A549 (cell line): ENCODE results near the gene KAT6B. TPM values are rescaled to one million over a fixed set of nuclear protein-coding genes. Genes with fewer than 3 reads are reported as not detected.

Source experiments
- ATAC-seq, 2 experiments: fragments of 200-7000 bp in 1 of 2; fragments of >200 bp in 1 of 2; cut with Nextera tagmentation in 1 of 2; cut with Tn5 transposase in 1 of 2; 3 replicates each; pipeline versions ENCODE4 v1.8.0 to v1.9.1; 2018 to 2020; ENCODE audit warnings: mild to moderate bottlenecking in 1 of 2, moderate library complexity in 1 of 2
- CTCF ChIA-PET: fragments of 300-600 bp; sonication (Branson Sonifier 250); formaldehyde crosslinking; extraction: SDS; loops from one replicate; lab custom pipeline; 2021; ENCODE audit warnings: antibody characterized with exemption, inconsistent platforms; lab: Yijun Ruan, JAX
- POLR2A ChIA-PET: fragments of 350-600 bp; formaldehyde crosslinking; extraction: SDS; loops from one replicate; lab custom pipeline; 2021; ENCODE audit warnings: antibody characterized with exemption, inconsistent platforms; lab: Yijun Ruan, JAX
- DNase-seq, 2 experiments: peaks; one replicate each; pipeline versions ENCODE4 v3.0.0 to v3.0.0-alpha.2; 2011 to 2016; ENCODE audit warnings: low read depth in 1 of 2, low spot score in 1 of 2
- FAIRE-seq: peaks from 2 replicates; lab custom pipeline; 2011; peaks lifted over from hg19 to GRCh38; lab: Jason Lieb, UNC
- H3K27ac ChIP-seq, 2 experiments: fragments of >200 bp; sonication (Bioruptor Twin); formaldehyde crosslinking; 3 replicates each; pipeline ENCODE4 v1.5.1; 2016 to 2017
- H3K4me1 ChIP-seq: fragments of >200 bp; sonication (Bioruptor Twin); formaldehyde crosslinking; 3 replicates; pipeline ENCODE4 v1.6.1; 2016
- H3K4me2 ChIP-seq: fragments of >200 bp; sonication (Bioruptor Twin); formaldehyde crosslinking; 3 replicates; pipeline ENCODE4 v1.6.1; 2016
- H3K4me3 ChIP-seq: fragments of >200 bp; sonication (Bioruptor Twin); formaldehyde crosslinking; 3 replicates; pipeline ENCODE4 v1.5.1; 2016
- H3K9me3 ChIP-seq: fragments of >200 bp; sonication (Bioruptor Twin); formaldehyde crosslinking; 3 replicates; pipeline ENCODE4 v1.6.1; 2016
- BHLHE40 ChIP-seq: IDR thresholded peaks from 2 replicates; pipeline ENCODE4 v1.6.1; 2012; ENCODE audit warnings: low read depth, low read length, inconsistent platforms
- CHD2 ChIP-seq: fragments of 150-350 bp; IDR thresholded peaks from 2 replicates; pipeline ENCODE4 v1.6.1; 2014; ENCODE audit warnings: low read length; ENCODE audit not compliant: partially characterized antibody
- EHF ChIP-seq: fragments of 250-450 bp; sonication (Bioruptor Pico); IDR thresholded peaks from 2 replicates; pipeline ENCODE4 v1.5.0; 2020; ENCODE audit warnings: mild to moderate bottlenecking
- ESRRA ChIP-seq: fragments of 150-350 bp; IDR thresholded peaks from 2 replicates; pipeline ENCODE4 v1.6.1; 2014; ENCODE audit warnings: mild to moderate bottlenecking, low read length, borderline replicate concordance
- FOSL2 ChIP-seq, 2 experiments: fragments of 450-650 bp in 1 of 2; fragments of >200 bp in 1 of 2; sonication (Bioruptor Twin) in 1 of 2; formaldehyde crosslinking; IDR thresholded peaks; 2 replicates each; pipeline versions ENCODE4 v1.5.0 to v1.6.1; 2016 to 2020; ENCODE audit warnings: mild to moderate bottlenecking in 1 of 2, moderate library complexity in 1 of 2
- FOXS1 ChIP-seq: fragments of 250-450 bp; sonication (Bioruptor Pico); IDR thresholded peaks from 2 replicates; pipeline ENCODE4 v1.5.0; 2020; ENCODE audit warnings: mild to moderate bottlenecking, moderate library complexity
- GATA3 ChIP-seq: IDR thresholded peaks from 2 replicates; pipeline ENCODE4 v1.6.1; 2012; ENCODE audit warnings: borderline replicate concordance
- HOXB5 ChIP-seq: fragments of 250-450 bp; sonication (Bioruptor Pico); IDR thresholded peaks from 2 replicates; pipeline ENCODE4 v1.5.0; 2020; ENCODE audit warnings: mild to moderate bottlenecking, moderate library complexity
- KDM1A ChIP-seq: fragments of 200-600 bp; sonication (generic); IDR thresholded peaks from 2 replicates; pipeline ENCODE4 v1.6.1; 2016; ENCODE audit warnings: low read depth, mild to moderate bottlenecking
- MAFK ChIP-seq: fragments of 450-650 bp; IDR thresholded peaks from 2 replicates; pipeline ENCODE4 v1.6.1; 2014; ENCODE audit not compliant: partially characterized antibody
- MAX ChIP-seq: IDR thresholded peaks from 2 replicates; pipeline ENCODE4 v1.6.1; 2012
- MYC ChIP-seq: IDR thresholded peaks from 2 replicates; pipeline ENCODE4 v1.6.1; 2012; ENCODE audit warnings: mild to moderate bottlenecking, inconsistent platforms, low read length, improper control_type of control experiment, borderline replicate concordance
- NR3C1 ChIP-seq: fragments of >200 bp; sonication (Bioruptor Twin); formaldehyde crosslinking; IDR thresholded peaks from 3 replicates; pipeline ENCODE4 v1.6.1; 2017
- POLR2A ChIP-seq: IDR thresholded peaks from 2 replicates; pipeline ENCODE4 v1.6.1; 2012; ENCODE audit warnings: mild to moderate bottlenecking, low read length
- RAD21 ChIP-seq, 2 experiments: fragments of >200 bp in 1 of 2; sonication (Bioruptor Twin) in 1 of 2; formaldehyde crosslinking in 1 of 2; IDR thresholded peaks in 1 of 2; conservative IDR thresholded peaks in 1 of 2; 2 replicates in 1 of 2; 3 replicates in 1 of 2; pipeline ENCODE4 v1.6.1; 2012 to 2018; ENCODE audit warnings: inconsistent platforms in 1 of 2
- RCOR1 ChIP-seq: fragments of 150-350 bp; IDR thresholded peaks from 2 replicates; pipeline ENCODE4 v1.6.1; 2014; ENCODE audit warnings: antibody characterized with exemption, low read length, low read depth
- RFX5 ChIP-seq: fragments of 450-650 bp; IDR thresholded peaks from 2 replicates; pipeline ENCODE4 v1.7.1; 2014; ENCODE audit warnings: antibody characterized with exemption, mild to moderate bottlenecking, moderate library complexity
- RNF2 ChIP-seq: fragments of 200-600 bp; sonication (generic); IDR thresholded peaks from 2 replicates; pipeline ENCODE4 v1.6.1; 2016; ENCODE audit warnings: low read depth, mild to moderate bottlenecking, antibody characterized with exemption, moderate library complexity, borderline replicate concordance
- USF2 ChIP-seq: fragments of 450-650 bp; IDR thresholded peaks from 2 replicates; pipeline ENCODE4 v1.6.1; 2014; ENCODE audit warnings: antibody characterized with exemption
- ZFP36 ChIP-seq: fragments of 450-650 bp; IDR thresholded peaks from 2 replicates; pipeline ENCODE4 v1.6.1; 2014; ENCODE audit warnings: borderline replicate concordance; ENCODE audit not compliant: partially characterized antibody
- ZSCAN20 ChIP-seq: fragments of 250-450 bp; sonication (Bioruptor Pico); IDR thresholded peaks from 2 replicates; pipeline ENCODE4 v1.8.0; 2022; ENCODE audit warnings: mild to moderate bottlenecking, moderate library complexity
- WGBS: methylation state at CpG from one replicate; pipeline ENCODE4 v1.1.6; 2017; ENCODE audit errors: missing lambda C conversion rate; 5-methylcytosine and 5-hydroxymethylcytosine counted together
- polyA plus RNA-seq, 4 experiments: library from polyadenylated mRNA; depleted of rRNA in 3 of 4; stranded (reverse); fragments of >200 nt; fragmentation: RNase III in 1 of 4; extraction: RNeasy Plus Mini Kit Qiagen cat#74134 plus additional on column Dnase treatment in 1 of 4; gene quantifications; 2 replicates in 3 of 4; 3 replicates in 1 of 4; pipeline ENCODE4 v1.2.3, GENCODE V29; 2011 to 2017
- TF ChIP-seq, protein P1 (sequence below): IDR thresholded peaks from 2 replicates; pipeline ENCODE4 v1.6.1; 2012

The KAT6B gene
- polyA plus RNA-seq, 2 of the 4 experiments (the other 2 are of a cell fraction) = 5.6 to 5.7 TPM

DNA sequence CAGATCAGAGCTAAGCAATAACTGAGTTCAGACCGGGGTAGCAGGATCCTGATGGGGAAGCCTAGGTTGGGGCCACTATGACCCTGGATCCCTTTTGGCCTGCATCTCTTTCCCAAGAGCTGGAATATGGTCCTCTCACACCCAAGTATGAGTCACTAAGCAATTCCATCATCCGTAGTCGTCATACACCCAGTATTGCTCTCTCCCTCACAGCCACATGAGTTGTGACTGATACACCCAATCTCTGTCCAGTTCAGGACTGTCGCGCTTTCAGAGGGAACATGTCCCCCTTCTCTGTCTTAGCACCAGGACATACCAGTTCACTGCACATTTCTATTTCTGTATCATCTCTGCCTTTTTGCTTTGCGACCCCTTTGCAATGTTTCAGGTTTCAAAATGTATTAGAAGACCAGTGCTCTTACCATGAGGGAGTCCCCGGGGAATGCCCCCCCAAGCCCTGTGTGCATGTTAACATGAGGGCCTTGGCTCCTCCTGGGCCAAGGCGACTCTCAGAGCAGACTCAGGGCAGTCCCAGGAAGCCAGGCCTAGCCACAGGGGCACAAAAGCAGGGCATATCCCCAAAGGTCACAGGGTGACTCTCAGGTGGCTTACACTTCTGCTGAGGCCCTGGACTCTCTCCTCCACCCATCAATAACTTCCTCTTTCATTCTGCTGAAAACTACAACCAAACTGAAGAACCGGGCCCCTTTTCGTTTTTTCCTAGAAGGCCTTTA, 209.7 kb downstream of the KAT6B start:
- POLR2A ChIA-PET = no interaction called here
- CTCF ChIA-PET = no interaction called here

GRCh38 chr10:75037171-75038153, 211.1 kb downstream of the KAT6B start:
- Histone ChIP-seq H3K4me3 (no peak overlapping the region), H3K27ac (no peak overlapping the region), H3K4me2 (no peak overlapping the region), H3K9me3 (no peaks in the 10 kb centered on the region), H3K4me1 (no peaks in the 10 kb centered on the region)
- POLR2A ChIA-PET = no interaction called here
- DNase-seq = no peak
- TF ChIP-seq RFX5 (no peak), NR3C1 (no peak), KDM1A (no peak), BHLHE40 (no peak), RCOR1 (no peak)
- CTCF ChIA-PET = interaction anchor here (0.7 to 1.7 kb wide), 2 partner anchors 10 to 14 kb away, joined by 3 read pairs; no protein-coding TSS in a partner anchor
- no peak for FAIRE-seq
- ATAC-seq = no peak
- 87% methylated on average over 25 of the region's 32 CpGs for WGBS

More for the DNA sequence above, 209.7 kb downstream of the KAT6B start:
- no peak for FAIRE-seq
- 76% methylated on average over 10 of the region's 10 CpGs for WGBS
- Histone ChIP-seq H3K9me3 (no peaks in the 10 kb centered on the region), H3K27ac (no peak overlapping the region), H3K4me3 (no peak overlapping the region), H3K4me2 (no peak overlapping the region), H3K4me1 (no peaks in the 10 kb centered on the region)
- TF ChIP-seq ESRRA (no peak), EHF (CRISPR knock-in tag) (no peak), MAX (no peak), RAD21 (conservative IDR thresholded peaks at IDR 0.05 in 1 of 2, IDR thresholded peaks at IDR 0.05 in 1 of 2) (no peak), MYC (no peak), FOSL2 (IDR thresholded peaks at IDR 0.05) (no peak), FOSL2 (CRISPR knock-in tag; IDR thresholded peaks at IDR 0.05) (no peak), CHD2 (no peak), GATA3 (no peak), POLR2A (no peak), USF2 (no peak), HOXB5 (no peak), RCOR1 (no peak), ZFP36 (no peak), RNF2 (no peak), FOXS1 (CRISPR knock-in tag) (no peak), ZSCAN20 (CRISPR knock-in tag) (no peak), MAFK (no peak)
- TF ChIP-seq, protein P1, sequence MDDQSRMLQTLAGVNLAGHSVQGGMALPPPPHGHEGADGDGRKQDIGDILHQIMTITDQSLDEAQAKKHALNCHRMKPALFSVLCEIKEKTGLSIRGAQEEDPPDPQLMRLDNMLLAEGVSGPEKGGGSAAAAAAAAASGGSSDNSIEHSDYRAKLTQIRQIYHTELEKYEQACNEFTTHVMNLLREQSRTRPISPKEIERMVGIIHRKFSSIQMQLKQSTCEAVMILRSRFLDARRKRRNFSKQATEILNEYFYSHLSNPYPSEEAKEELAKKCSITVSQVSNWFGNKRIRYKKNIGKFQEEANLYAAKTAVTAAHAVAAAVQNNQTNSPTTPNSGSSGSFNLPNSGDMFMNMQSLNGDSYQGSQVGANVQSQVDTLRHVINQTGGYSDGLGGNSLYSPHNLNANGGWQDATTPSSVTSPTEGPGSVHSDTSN = no peak
- no peak for DNase-seq
- ATAC-seq = peak; percentile 32 to 55; a peak in 4 of 6 replicates
